CD14-positive monocyte (primary cell): ENCODE measurements around the gene ARID3C. TPM values are rescaled to one million over a fixed set of nuclear protein-coding genes. Genes with fewer than 3 reads are reported as not detected.
A peak's percentile ranks its signal among the peaks of the same experiment; 100 is the strongest.

ENCODE experiments used
- DNase-seq, 3 donors: peaks; one replicate each; pipeline ENCODE4 v3.0.0-alpha.2; 2011 to 2022
- H2AFZ ChIP-seq: 2 replicates; pipeline ENCODE4 v1.6.0; 2012; ENCODE audit warnings: mild to moderate bottlenecking, low read depth, low read length, inconsistent platforms; ENCODE audit not compliant: insufficient read depth, poor library complexity, severe bottlenecking
- H3K27ac ChIP-seq, 2 donors: 1 replicate in 1 of 2; 2 replicates in 1 of 2; pipeline ENCODE4 v1.5.1; 2012 to 2013; ENCODE audit warnings: low read length in 2 of 2, control low read depth in 1 of 2, inconsistent platforms in 1 of 2, low read depth in 1 of 2, mild to moderate bottlenecking in 1 of 2
- H3K27me3 ChIP-seq, 2 donors: one replicate each; pipeline versions ENCODE4 v1.6.0 to v1.6.1; 2011 to 2013; ENCODE audit warnings: low read length in 2 of 2; ENCODE audit not compliant: control insufficient read depth in 2 of 2, insufficient read depth in 2 of 2
- H3K36me3 ChIP-seq, 2 donors: replicated peaks in 1 of 2; 1 replicate in 1 of 2; 2 replicates in 1 of 2; pipeline versions ENCODE4 v1.5.1 to v1.6.1; 2012 to 2013; ENCODE audit warnings: low read length in 2 of 2, control low read depth in 1 of 2, inconsistent platforms in 1 of 2, mild to moderate bottlenecking in 1 of 2; ENCODE audit not compliant: insufficient read depth in 2 of 2, control insufficient read depth in 1 of 2
- H3K4me1 ChIP-seq, 2 donors: 1 replicate in 1 of 2; 2 replicates in 1 of 2; pipeline versions ENCODE4 v1.5.1 to v1.6.1; 2012 to 2013; ENCODE audit warnings: low read length in 2 of 2, control low read depth in 1 of 2, inconsistent platforms in 1 of 2, mild to moderate bottlenecking in 1 of 2, moderate library complexity in 1 of 2; ENCODE audit not compliant: insufficient read depth in 2 of 2, control insufficient read depth in 1 of 2
- H3K4me2 ChIP-seq: replicated peaks from 2 replicates; pipeline ENCODE3; 2012; ENCODE audit warnings: low read length, moderate library complexity, mild to moderate bottlenecking; ENCODE audit not compliant: poor library complexity, severe bottlenecking; ENCODE audit errors: extremely low read depth
- H3K4me3 ChIP-seq, 3 experiments: fragments of 200-600 bp in 1 of 3; sonication (generic) in 1 of 3; replicated peaks in 1 of 3; 1 replicate in 2 of 3; 2 replicates in 1 of 3; pipeline ENCODE4 v1.5.1; 2011 to 2013; ENCODE audit warnings: low read length in 3 of 3, mild to moderate bottlenecking in 3 of 3, control low read depth in 2 of 3, low read depth in 2 of 3, inconsistent platforms in 1 of 3, moderate library complexity in 1 of 3
- H3K79me2 ChIP-seq: 2 replicates; pipeline ENCODE4 v1.6.0; 2012; ENCODE audit warnings: mild to moderate bottlenecking, control low read depth, inconsistent platforms, low read length, moderate library complexity; ENCODE audit not compliant: insufficient read depth
- H3K9ac ChIP-seq: 2 replicates; pipeline ENCODE4 v1.6.0; 2017; ENCODE audit warnings: low read length, mild to moderate bottlenecking; ENCODE audit not compliant: insufficient read depth, poor library complexity, severe bottlenecking
- H3K9me3 ChIP-seq, 2 donors: replicated peaks in 1 of 2; 1 replicate in 1 of 2; 2 replicates in 1 of 2; pipeline versions ENCODE4 v1.5.1 to v1.6.1; 2012 to 2013; ENCODE audit warnings: low read length in 2 of 2, control low read depth in 1 of 2; ENCODE audit not compliant: control insufficient read depth in 1 of 2, insufficient read depth in 1 of 2
- H4K20me1 ChIP-seq: 2 replicates; pipeline ENCODE4 v1.6.0; 2012; ENCODE audit warnings: mild to moderate bottlenecking, low read length, control low read depth, moderate library complexity; ENCODE audit not compliant: insufficient read depth
- H3K27ac Mint-ChIP-seq, 7 donors: one replicate each; pipeline ENCODE4 v1.8.0; 2020; ENCODE audit warnings: mild to moderate bottlenecking in 7 of 7, mixed read lengths in 7 of 7, moderate library complexity in 6 of 7, inconsistent platforms in 2 of 7
- H3K27me3 Mint-ChIP-seq, 3 donors: one replicate each; pipeline ENCODE4 v1.8.0; 2021 to 2022; ENCODE audit warnings: low read depth in 3 of 3, mild to moderate bottlenecking in 3 of 3, mixed read lengths in 3 of 3, moderate library complexity in 3 of 3, inconsistent platforms in 1 of 3
- H3K36me3 Mint-ChIP-seq, 2 donors: one replicate each; pipeline ENCODE4 v1.8.0; 2020; ENCODE audit warnings: mixed read lengths in 2 of 2, inconsistent platforms in 1 of 2, mild to moderate bottlenecking in 1 of 2
- H3K4me1 Mint-ChIP-seq: one replicate; pipeline ENCODE4 v1.8.0; 2020; ENCODE audit warnings: mild to moderate bottlenecking, mixed read lengths
- H3K4me3 Mint-ChIP-seq, 2 donors: one replicate each; pipeline ENCODE4 v1.8.0; 2020; ENCODE audit warnings: mild to moderate bottlenecking in 2 of 2, mixed read lengths in 2 of 2, moderate library complexity in 1 of 2
- H3K9me3 Mint-ChIP-seq, 7 donors: one replicate each; pipeline ENCODE4 v1.8.0; 2020 to 2022; ENCODE audit warnings: mixed read lengths in 7 of 7, mild to moderate bottlenecking in 6 of 7, moderate library complexity in 6 of 7, inconsistent platforms in 2 of 7
- CTCF ChIP-seq: fragments of 200-600 bp; IDR thresholded peaks from one replicate; pipeline ENCODE4 v1.8.0; 2022; ENCODE audit warnings: antibody characterized with exemption, mild to moderate bottlenecking
- WGBS: methylation state at CpG from one replicate; pipeline ENCODE4 v1.1.5; 2013; ENCODE audit warnings: missing lambda C conversion rate; ENCODE audit not compliant: insufficient coverage; 5-methylcytosine and 5-hydroxymethylcytosine counted together
- intact Hi-C, 2 donors: fragments of 100-400 bp; cut with micrococcal nuclease; formaldehyde crosslinking; loops; one replicate each; pipeline versions ENCODE4 v1.15.0 to v1.15.1; 2023
- polyA plus RNA-seq, 3 donors: library from polyadenylated mRNA; depleted of rRNA in 1 of 3; unstranded in 2 of 3; stranded (reverse) in 1 of 3; fragments of 300-500 nt in 2 of 3; fragments of >200 nt in 1 of 3; fragmentation: Illumina TruSeq in 2 of 3; gene quantifications; 1 replicate in 2 of 3; 2 replicates in 1 of 3; pipeline ENCODE4 v1.2.3, GENCODE V29; 2012 to 2021

Gene ARID3C
- polyA plus RNA-seq, 3 donors, result not detected

GRCh38 chr9:34590381-34591247, 38.3 kb downstream of the ARID3C start:
- Histone ChIP-seq H3K36me3 (no peaks in the 10 kb centered on the region), H2AFZ (peak overlapping the region; percentile 68), H4K20me1 (no peaks in the 10 kb centered on the region), H3K4me1 (peaks cover 33 to 38% of the 10 kb centered on the region in 2 donors), H3K4me3 (peak overlapping the region; percentile 8 to 75 (median 40)), H3K27me3 (peaks cover 57 to 81% of the 10 kb centered on the region in 2 donors), H3K4me2 (peak overlapping the region; percentile 83), H3K9me3 (peaks cover 0 to 41% of the 10 kb centered on the region in 2 donors), H3K79me2 (no peaks in the 10 kb centered on the region), H3K27ac (no peak overlapping the region), H3K9ac (peak overlapping the region; percentile 8)
- no peak for TF ChIP-seq CTCF
- WGBS, result 3% methylated on average over 21 of the region's 40 CpGs
- no peak overlapping the region for H3K27ac Mint-ChIP-seq
- intact Hi-C loops, result loop anchor here in 1 of 2 donors (10.0 kb wide), 1 partner anchor 146 kb away; no protein-coding TSS in a partner anchor
- peaks cover 0 to 11% of the 10 kb centered on the region in 2 donors for H3K36me3 Mint-ChIP-seq
- H3K27me3 Mint-ChIP-seq, result peaks cover 77 to 90% (median 79%) of the 10 kb centered on the region in 3 donors
- H3K4me1 Mint-ChIP-seq, result peaks cover 38% of the 10 kb centered on the region
- H3K4me3 Mint-ChIP-seq, result peak overlapping the region; percentile 77 to 91
- no peak for DNase-seq
- H3K9me3 Mint-ChIP-seq, result peaks cover 0 to 26% (median 16%) of the 10 kb centered on the region in 7 donors

- H3K9me3 Mint-ChIP-seq, result peaks cover 0 to 26% (median 18%) of the 10 kb centered on the region in 7 donors
- peaks cover 0 to 11% of the 10 kb centered on the region in 2 donors for H3K36me3 Mint-ChIP-seq
- H3K4me3 Mint-ChIP-seq, result peak within 1 kb of the TSS; percentile 77 to 91
- Histone ChIP-seq H3K36me3 (no peaks in the 10 kb centered on the region), H4K20me1 (no peaks in the 10 kb centered on the region), H3K9ac (no peak within 1 kb of the TSS), H3K27ac (no peak within 1 kb of the TSS), H3K4me3 (peak within 1 kb of the TSS in 1 of 3 experiments; percentile 75), H3K4me2 (peak within 1 kb of the TSS; percentile 83), H2AFZ (peak within 1 kb of the TSS; percentile 68), H3K4me1 (peaks cover 33 to 38% of the 10 kb centered on the region in 2 donors), H3K9me3 (peaks cover 0 to 41% of the 10 kb centered on the region in 2 donors), H3K79me2 (no peaks in the 10 kb centered on the region), H3K27me3 (peaks cover 60 to 89% of the 10 kb centered on the region in 2 donors)
- peaks cover 84 to 96% (median 84%) of the 10 kb centered on the region in 3 donors for H3K27me3 Mint-ChIP-seq
- H3K4me1 Mint-ChIP-seq, result peaks cover 38% of the 10 kb centered on the region
- intact Hi-C loops, result loop anchor here in 1 of 2 donors (10.0 kb wide), 1 partner anchor 145 kb away; no protein-coding TSS in a partner anchor
- no peak for TF ChIP-seq CTCF
- under 1% methylated on average over 96 of the region's 104 CpGs for WGBS
- H3K27ac Mint-ChIP-seq, result no peak within 1 kb of the TSS
- DNase-seq, result no peak
These were observed 39.1 kb downstream of the ARID3C start, which contains the start of gene CNTFR for GRCh38 chr9:34589636-34590380. TSS of gene CNTFR (minus strand) at chr9:34589724. CDS start at chr9:34568981, 20,743 bp downstream.
